ENCODE measurements around the gene B4GALNT4. TPM values are rescaled to one million over a fixed set of nuclear protein-coding genes. Genes with fewer than 3 reads are reported as not detected.

Gene B4GALNT4
- total RNA-seq, 2 donors from 2014 or later, result 0.39 TPM; not detected in 1

DNA sequence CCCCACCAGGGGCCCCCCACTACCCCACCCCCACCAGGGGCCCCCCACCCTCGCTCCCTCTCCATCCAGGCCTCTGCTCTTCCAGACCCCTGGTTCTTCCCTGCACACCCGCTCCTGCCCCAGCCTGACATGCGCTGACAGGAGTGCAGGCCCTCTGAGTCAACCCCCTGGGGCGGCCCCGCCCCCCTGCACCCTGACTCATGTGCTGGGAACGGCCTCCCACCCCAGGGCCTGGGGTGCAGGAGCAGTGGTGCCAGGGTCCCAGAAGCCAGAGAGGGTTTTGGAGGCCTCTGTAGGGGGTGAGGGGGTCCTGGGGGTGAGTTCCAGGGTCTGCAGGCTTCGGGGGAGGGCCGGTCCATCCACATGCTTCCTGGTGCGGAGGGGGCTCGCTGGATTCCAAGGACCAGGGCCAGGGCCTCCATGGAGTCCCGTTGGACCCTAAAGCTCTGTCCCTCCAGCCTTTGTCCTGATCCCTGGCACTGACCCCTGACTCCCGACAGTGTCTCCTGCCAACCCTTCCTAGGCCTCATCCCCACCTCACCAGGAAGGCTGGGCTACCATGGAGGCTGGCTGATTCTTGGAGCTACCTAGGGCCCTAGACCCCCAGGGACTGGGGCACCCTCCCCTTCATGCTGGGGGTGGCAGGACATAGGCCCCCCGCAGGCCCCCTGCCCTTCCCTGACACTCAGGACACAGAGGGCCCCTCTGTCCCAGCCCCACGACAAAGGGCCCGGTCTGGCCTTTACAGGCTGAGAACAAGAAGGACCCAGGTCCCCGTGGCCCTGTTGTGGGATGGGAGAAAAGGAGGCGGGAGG lies 24.1 kb downstream of the B4GALNT4 start:
- Histone ChIP-seq H3K27me3 (no peaks in the 10 kb centered on the region), H3K27ac (no peak overlapping the region), H3K4me1 (peaks cover 0 to 17% of the 10 kb centered on the region in 2 donors), H3K36me3 (no peaks in the 10 kb centered on the region), H3K9me3 (no peaks in the 10 kb centered on the region), H3K4me3 (no peak overlapping the region)
- DNase-seq (ENCODE audit: low spot score), result no peak
- TF ChIP-seq, protein P1, sequence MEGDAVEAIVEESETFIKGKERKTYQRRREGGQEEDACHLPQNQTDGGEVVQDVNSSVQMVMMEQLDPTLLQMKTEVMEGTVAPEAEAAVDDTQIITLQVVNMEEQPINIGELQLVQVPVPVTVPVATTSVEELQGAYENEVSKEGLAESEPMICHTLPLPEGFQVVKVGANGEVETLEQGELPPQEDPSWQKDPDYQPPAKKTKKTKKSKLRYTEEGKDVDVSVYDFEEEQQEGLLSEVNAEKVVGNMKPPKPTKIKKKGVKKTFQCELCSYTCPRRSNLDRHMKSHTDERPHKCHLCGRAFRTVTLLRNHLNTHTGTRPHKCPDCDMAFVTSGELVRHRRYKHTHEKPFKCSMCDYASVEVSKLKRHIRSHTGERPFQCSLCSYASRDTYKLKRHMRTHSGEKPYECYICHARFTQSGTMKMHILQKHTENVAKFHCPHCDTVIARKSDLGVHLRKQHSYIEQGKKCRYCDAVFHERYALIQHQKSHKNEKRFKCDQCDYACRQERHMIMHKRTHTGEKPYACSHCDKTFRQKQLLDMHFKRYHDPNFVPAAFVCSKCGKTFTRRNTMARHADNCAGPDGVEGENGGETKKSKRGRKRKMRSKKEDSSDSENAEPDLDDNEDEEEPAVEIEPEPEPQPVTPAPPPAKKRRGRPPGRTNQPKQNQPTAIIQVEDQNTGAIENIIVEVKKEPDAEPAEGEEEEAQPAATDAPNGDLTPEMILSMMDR (IDR thresholded peaks at IDR 0.05), result no peak

DNA sequence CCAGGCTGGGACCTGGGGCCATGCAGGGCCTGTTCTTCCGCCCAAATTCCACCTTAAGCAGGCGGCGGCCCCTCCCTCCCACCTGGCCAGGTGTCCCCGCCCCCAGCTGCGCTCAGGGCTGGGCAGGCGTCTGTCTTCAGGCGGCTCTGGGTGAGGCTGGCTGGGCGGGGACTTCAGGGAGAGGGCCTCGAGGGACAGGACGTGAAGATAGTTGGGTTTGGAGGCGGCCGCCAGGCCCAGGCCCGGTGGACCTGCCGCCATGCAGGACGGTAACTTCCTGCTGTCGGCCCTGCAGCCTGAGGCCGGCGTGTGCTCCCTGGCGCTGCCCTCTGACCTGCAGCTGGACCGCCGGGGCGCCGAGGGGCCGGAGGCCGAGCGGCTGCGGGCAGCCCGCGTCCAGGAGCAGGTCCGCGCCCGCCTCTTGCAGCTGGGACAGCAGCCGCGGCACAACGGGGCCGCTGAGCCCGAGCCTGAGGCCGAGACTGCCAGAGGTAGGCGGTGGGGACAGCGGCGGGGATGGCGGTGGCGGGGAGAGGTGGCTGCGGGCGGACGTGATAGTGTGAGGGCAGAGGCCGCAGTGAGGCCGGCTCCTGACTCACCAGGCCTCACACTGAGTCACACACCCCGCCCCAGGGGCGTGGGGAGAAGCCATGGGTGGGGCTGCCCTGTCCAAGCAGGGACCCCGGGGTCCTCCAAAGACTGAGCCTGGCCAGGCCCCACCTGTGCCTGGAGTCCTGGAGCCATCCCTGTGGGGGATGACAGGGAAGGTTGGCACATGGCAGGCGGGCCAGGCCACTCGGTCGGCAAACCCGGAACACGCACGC lies 24.9 kb downstream of the B4GALNT4 start, which contains the start of gene PKP3:
PKP3 (plus strand) TSS at position 176 of the 824 bp plus-strand sequence; CDS start at position 260, 84 bp downstream.
- DNase-seq (ENCODE audit: low spot score), result no peak
- no peaks in the 10 kb centered on the region for H3K9me3 ChIP-seq
- H3K27me3 ChIP-seq, result peaks cover 0 to 5% of the 10 kb centered on the region in 2 donors
- H3K27ac ChIP-seq, result no peak within 1 kb of the TSS
- H3K36me3 ChIP-seq, result no peaks in the 10 kb centered on the region
- H3K4me3 ChIP-seq, result no peak within 1 kb of the TSS
- TF ChIP-seq, protein P1 (IDR thresholded peaks at IDR 0.05), result no peak
- H3K4me1 ChIP-seq, result peaks cover 0 to 17% of the 10 kb centered on the region in 2 donors

DNA sequence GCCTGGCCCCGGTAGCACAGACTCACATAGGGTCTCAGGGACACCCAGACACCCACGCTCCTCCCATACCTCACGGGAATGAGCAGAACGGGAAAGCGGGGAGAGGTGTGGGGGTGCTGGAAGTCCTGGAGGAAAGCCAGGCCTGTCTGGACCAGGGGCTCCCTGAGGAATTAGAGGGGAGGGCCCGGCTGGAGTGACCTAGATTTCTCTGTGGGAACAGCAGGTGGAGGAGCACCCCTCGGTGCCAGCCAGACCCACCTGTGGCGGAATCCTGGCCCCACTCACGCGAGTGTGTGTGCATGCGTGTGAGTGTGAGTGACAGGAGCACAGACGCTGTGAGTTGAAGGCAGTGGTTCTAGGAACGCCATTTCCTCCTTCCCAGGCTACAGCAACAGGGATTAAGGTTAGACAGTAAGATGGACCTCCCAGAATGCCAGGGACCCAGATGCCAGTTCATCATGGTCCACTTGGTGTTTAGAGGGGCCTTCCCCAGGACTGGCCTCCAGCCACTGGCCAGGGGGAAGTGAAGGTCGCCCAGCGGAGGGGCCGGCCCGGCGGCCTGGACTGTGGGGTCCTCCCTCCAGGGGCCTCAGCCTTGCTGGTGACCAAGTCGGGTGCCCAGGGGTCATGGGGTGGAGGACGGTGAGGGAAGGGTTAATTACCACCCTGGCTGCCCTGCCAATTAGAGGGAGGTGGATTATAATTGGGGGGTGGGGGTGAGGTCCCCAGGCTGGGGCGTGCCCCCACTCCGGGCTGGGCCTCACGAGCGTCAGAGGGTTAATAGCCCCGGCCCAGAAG lies 25.8 kb downstream of the B4GALNT4 start:
- Histone ChIP-seq H3K27me3 (peaks cover 0 to 11% of the 10 kb centered on the region in 2 donors), H3K27ac (no peak overlapping the region), H3K4me3 (no peak overlapping the region)

DNA sequence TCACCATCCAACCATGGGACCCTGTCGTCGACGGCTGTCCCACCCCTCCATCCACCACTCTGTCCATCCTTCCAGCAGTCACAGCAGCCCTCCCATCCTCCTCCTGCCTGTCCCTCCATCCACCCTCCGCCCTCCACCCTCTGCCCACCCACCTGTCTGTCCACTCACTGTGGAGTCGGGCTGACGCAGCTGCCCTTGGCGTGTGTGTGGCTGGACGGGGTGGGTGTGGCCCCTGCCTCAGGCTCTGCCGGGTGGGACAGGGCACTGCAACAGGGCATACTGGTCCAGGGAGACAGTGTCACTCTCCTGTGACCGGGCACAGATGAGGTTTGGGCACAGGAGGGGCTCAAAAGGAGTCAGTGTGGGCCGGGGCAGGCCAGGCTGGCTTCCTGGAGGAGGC lies 26.6 kb downstream of the B4GALNT4 start:
- Histone ChIP-seq H3K4me1 (peaks cover 0 to 22% of the 10 kb centered on the region in 2 donors), H3K27ac (no peak overlapping the region), H3K4me3 (no peak overlapping the region), H3K9me3 (no peaks in the 10 kb centered on the region), H3K27me3 (peaks cover 0 to 15% of the 10 kb centered on the region in 2 donors), H3K36me3 (no peaks in the 10 kb centered on the region)
- TF ChIP-seq, protein P1 (IDR thresholded peaks at IDR 0.05), result no peak
- DNase-seq (ENCODE audit: low spot score), result no peak

More for the DNA sequence above, 25.8 kb downstream of the B4GALNT4 start:
- TF ChIP-seq, protein P1 (IDR thresholded peaks at IDR 0.05), result no peak
- no peak for DNase-seq (ENCODE audit: low spot score)
- Histone ChIP-seq H3K9me3 (no peaks in the 10 kb centered on the region), H3K36me3 (no peaks in the 10 kb centered on the region), H3K4me1 (peaks cover 0 to 17% of the 10 kb centered on the region in 2 donors)

DNA sequence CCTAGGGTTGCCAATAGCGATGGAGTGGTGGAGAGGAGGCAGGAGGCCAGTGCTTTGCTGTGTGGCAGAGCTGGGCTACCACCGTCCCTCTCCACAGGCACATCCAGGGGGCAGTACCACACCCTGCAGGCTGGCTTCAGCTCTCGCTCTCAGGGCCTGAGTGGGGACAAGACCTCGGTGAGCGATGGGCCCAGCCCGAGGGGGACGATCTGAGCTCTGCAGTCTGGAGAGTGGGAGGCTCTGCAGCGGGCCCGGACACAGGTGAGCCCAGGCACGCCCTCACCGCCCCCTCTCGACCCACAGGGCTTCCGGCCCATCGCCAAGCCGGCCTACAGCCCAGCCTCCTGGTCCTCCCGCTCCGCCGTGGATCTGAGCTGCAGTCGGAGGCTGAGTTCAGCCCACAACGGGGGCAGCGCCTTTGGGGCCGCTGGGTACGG lies 27.2 kb downstream of the B4GALNT4 start:
- TF ChIP-seq, protein P1 (IDR thresholded peaks at IDR 0.05), result no peak
- H3K4me3 ChIP-seq, result peak overlapping the region; percentile 30 to 50
- H3K4me1 ChIP-seq, result peaks cover 0 to 22% of the 10 kb centered on the region in 2 donors
- no peaks in the 10 kb centered on the region for H3K9me3 ChIP-seq
- DNase-seq (ENCODE audit: low spot score), result no peak
- H3K27me3 ChIP-seq, result peaks cover 0 to 15% of the 10 kb centered on the region in 2 donors
- no peaks in the 10 kb centered on the region for H3K36me3 ChIP-seq
- H3K27ac ChIP-seq, result no peak overlapping the region
